ENCODE measurements around the gene MB21D2.

Gene MB21D2

GRCh38 chr3:192834428-192834827 lies 83.2 kb downstream of the MB21D2 start:
- no peaks in the 10 kb centered on the region for H3K4me1 ChIP-seq (ENCODE audit: insufficient read depth, low read length, severe bottlenecking)
- no peaks in the 10 kb centered on the region for H3K79me2 ChIP-seq (ENCODE audit: insufficient read depth, low read length)
- no peaks in the 10 kb centered on the region for H4K20me1 ChIP-seq (ENCODE audit: insufficient read depth, low read length)
- H3F3A ChIP-seq (ENCODE audit: insufficient read depth, low read length): no peaks in the 10 kb centered on the region
- H2AFZ ChIP-seq (ENCODE audit: low read length): no peak overlapping the region
- H3K9ac ChIP-seq (ENCODE audit: low read length): no peak overlapping the region
- no peak overlapping the region for H3K4me2 ChIP-seq (ENCODE audit: low read length)
- H3K4me3 ChIP-seq (ENCODE audit: low read depth, low read length, poor library complexity, severe bottlenecking): no peak overlapping the region
- no peaks in the 10 kb centered on the region for H3K9me3 ChIP-seq (ENCODE audit: low read length)
- TF ChIP-seq CTCF (IDR thresholded peaks at IDR 0.05; ENCODE audit: low read length) (no peak), EZH2 (IDR thresholded peaks at IDR 0.05; ENCODE audit: borderline replicate concordance, low read length) (no peak)
- H3K36me3 ChIP-seq (ENCODE audit: insufficient read depth, low read length): no peaks in the 10 kb centered on the region
- H3K27me3 ChIP-seq (ENCODE audit: insufficient read depth, low read length): 0 out of 2 replicates have a peak, but pooled peaks cover 4% of the 10 kb centered on the region
- no peaks in the 10 kb centered on the region for H3K9me2 ChIP-seq (ENCODE audit: low read depth, low read length)
- no peak overlapping the region for H3K27ac ChIP-seq (ENCODE audit: low read depth, low read length, poor library complexity, severe bottlenecking)

- TF ChIP-seq CTCF (IDR thresholded peaks at IDR 0.05; ENCODE audit: low read length) (no peak), EZH2 (IDR thresholded peaks at IDR 0.05; ENCODE audit: borderline replicate concordance, low read length) (no peak)
- Histone ChIP-seq H3K4me1 (ENCODE audit: insufficient read depth, low read length, severe bottlenecking) (no peaks in the 10 kb centered on the region), H2AFZ (ENCODE audit: low read length) (no peak overlapping the region), H3K9ac (ENCODE audit: low read length) (no peak overlapping the region), H3K79me2 (ENCODE audit: insufficient read depth, low read length) (no peaks in the 10 kb centered on the region), H3K36me3 (ENCODE audit: insufficient read depth, low read length) (no peaks in the 10 kb centered on the region), H3K9me3 (ENCODE audit: low read length) (no peaks in the 10 kb centered on the region), H3F3A (ENCODE audit: insufficient read depth, low read length) (no peaks in the 10 kb centered on the region), H3K4me3 (ENCODE audit: low read depth, low read length, poor library complexity, severe bottlenecking) (no peak overlapping the region), H3K9me2 (ENCODE audit: low read depth, low read length) (no peaks in the 10 kb centered on the region), H3K27ac (ENCODE audit: low read depth, low read length, poor library complexity, severe bottlenecking) (no peak overlapping the region), H3K27me3 (ENCODE audit: insufficient read depth, low read length) (no peaks in the 10 kb centered on the region), H4K20me1 (ENCODE audit: insufficient read depth, low read length) (no peaks in the 10 kb centered on the region), H3K4me2 (ENCODE audit: low read length) (no peak overlapping the region)
Observed at GRCh38 chr3:192833177-192833890, 84.3 kb downstream of the MB21D2 start.

GRCh38 chr3:192831801-192832347 lies 85.8 kb downstream of the MB21D2 start:
- Histone ChIP-seq H3K4me3 (ENCODE audit: low read depth, low read length, poor library complexity, severe bottlenecking) (no peak overlapping the region), H3K4me1 (ENCODE audit: insufficient read depth, low read length, severe bottlenecking) (no peaks in the 10 kb centered on the region), H3K27me3 (ENCODE audit: insufficient read depth, low read length) (no peaks in the 10 kb centered on the region), H3K27ac (ENCODE audit: low read depth, low read length, poor library complexity, severe bottlenecking) (no peak overlapping the region), H3K79me2 (ENCODE audit: insufficient read depth, low read length) (no peaks in the 10 kb centered on the region), H3K9me3 (ENCODE audit: low read length) (no peaks in the 10 kb centered on the region), H3K9me2 (ENCODE audit: low read depth, low read length) (no peaks in the 10 kb centered on the region), H3K9ac (ENCODE audit: low read length) (no peak overlapping the region), H4K20me1 (ENCODE audit: insufficient read depth, low read length) (no peaks in the 10 kb centered on the region), H3K4me2 (ENCODE audit: low read length) (no peak overlapping the region), H3K36me3 (ENCODE audit: insufficient read depth, low read length) (no peaks in the 10 kb centered on the region), H3F3A (ENCODE audit: insufficient read depth, low read length) (no peaks in the 10 kb centered on the region), H2AFZ (ENCODE audit: low read length) (no peak overlapping the region)
- TF ChIP-seq EZH2 (IDR thresholded peaks at IDR 0.05; ENCODE audit: borderline replicate concordance, low read length): no peak

All from OCI-LY1 (cell line).